Large intestine (tissue), 3 donors: ENCODE results near the gene NR2F2. TPM values are rescaled to one million over a fixed set of nuclear protein-coding genes. Genes with fewer than 3 reads are reported as not detected.
"Not testable (repeated sequence)": the region's sequence is repeated elsewhere in the genome, so short reads cannot be mapped to it uniquely, and the experiment has no call there.

ENCODE experiments used
- DNase-seq, 2 donors: peaks; one replicate each; pipeline versions ENCODE4 v3.0.0 to v3.0.0-alpha.2; 2013
- H3K27ac ChIP-seq: one replicate; pipeline ENCODE4 v1.5.1; 2013; ENCODE audit warnings: low read length
- H3K27me3 ChIP-seq: 2 replicates; pipeline ENCODE4 v1.6.1; 2013; ENCODE audit warnings: low read length; ENCODE audit not compliant: control insufficient read depth, insufficient read depth
- H3K36me3 ChIP-seq: 2 replicates; pipeline ENCODE4 v1.6.1; 2013; ENCODE audit warnings: low read length; ENCODE audit not compliant: control insufficient read depth, insufficient read depth
- H3K4me1 ChIP-seq: one replicate; pipeline ENCODE4 v1.6.1; 2013; ENCODE audit warnings: low read length; ENCODE audit not compliant: control insufficient read depth, insufficient read depth
- H3K4me3 ChIP-seq: one replicate; pipeline ENCODE4 v1.5.1; 2013; ENCODE audit warnings: low read length
- H3K9me3 ChIP-seq: one replicate; pipeline ENCODE4 v1.6.1; 2013; ENCODE audit warnings: mild to moderate bottlenecking, low read depth, low read length, moderate library complexity; ENCODE audit not compliant: control insufficient read depth
- WGBS: methylation state at CpG from one replicate; pipeline ENCODE4 v1.1.5; 2013; ENCODE audit warnings: low lambda C conversion rate; ENCODE audit not compliant: insufficient coverage; 5-methylcytosine and 5-hydroxymethylcytosine counted together
- polyA plus RNA-seq: library from polyadenylated mRNA; unstranded; fragments of 120-200 nt; gene quantifications from one replicate; pipeline ENCODE4 v1.2.1, GENCODE V29; 2013

Gene NR2F2
- polyA plus RNA-seq, 1 donor = 27.7 TPM

- not testable (repeated sequence) for H3K27me3 ChIP-seq, H3K27ac ChIP-seq, DNase-seq, H3K36me3 ChIP-seq, H3K4me3 ChIP-seq, H3K9me3 ChIP-seq, H3K4me1 ChIP-seq
- 83% methylated on average over 1 of the region's 2 CpGs for WGBS
Measured at GRCh38 chr15:96379592-96379991, 49.1 kb downstream of the NR2F2 start.

- H3K4me1 ChIP-seq = no peaks in the 10 kb centered on the region
- no peaks in the 10 kb centered on the region for H3K36me3 ChIP-seq
- peaks cover 4% of the 10 kb centered on the region for H3K27me3 ChIP-seq
- no peak overlapping the region for H3K4me3 ChIP-seq
- WGBS = no CpG with 5 or more reads among the region's 4 CpGs
- DNase-seq = no peak
- no peaks in the 10 kb centered on the region for H3K9me3 ChIP-seq
- H3K27ac ChIP-seq = no peak overlapping the region
Measured at GRCh38 chr15:96381463-96381862, 51.0 kb downstream of the NR2F2 start.

- no peak for DNase-seq
- WGBS = no CpG with 5 or more reads among the region's 1 CpG
- no peaks in the 10 kb centered on the region for H3K36me3 ChIP-seq
- no peaks in the 10 kb centered on the region for H3K4me1 ChIP-seq
- H3K27me3 ChIP-seq = peaks cover 6% of the 10 kb centered on the region
- no peak overlapping the region for H3K4me3 ChIP-seq
- no peaks in the 10 kb centered on the region for H3K9me3 ChIP-seq
- H3K27ac ChIP-seq = no peak overlapping the region
Measured at GRCh38 chr15:96385195-96385594, 54.7 kb downstream of the NR2F2 start.

GRCh38 chr15:96388673-96389072 is 58.2 kb downstream of the NR2F2 start:
- Histone ChIP-seq H3K27ac (no peak overlapping the region), H3K4me3 (no peak overlapping the region), H3K27me3 (peaks cover 12% of the 10 kb centered on the region), H3K4me1 (no peaks in the 10 kb centered on the region), H3K36me3 (no peaks in the 10 kb centered on the region), H3K9me3 (no peaks in the 10 kb centered on the region)
- DNase-seq = no peak
- WGBS = no CpG with 5 or more reads among the region's 1 CpG
